Effector CD4-positive, alpha-beta T cell (primary cell): ENCODE results near the gene PLET1.

Experiments
- DNase-seq: peaks from one replicate; pipeline ENCODE4 v3.0.0-alpha.2; 2020

The PLET1 gene

DNA sequence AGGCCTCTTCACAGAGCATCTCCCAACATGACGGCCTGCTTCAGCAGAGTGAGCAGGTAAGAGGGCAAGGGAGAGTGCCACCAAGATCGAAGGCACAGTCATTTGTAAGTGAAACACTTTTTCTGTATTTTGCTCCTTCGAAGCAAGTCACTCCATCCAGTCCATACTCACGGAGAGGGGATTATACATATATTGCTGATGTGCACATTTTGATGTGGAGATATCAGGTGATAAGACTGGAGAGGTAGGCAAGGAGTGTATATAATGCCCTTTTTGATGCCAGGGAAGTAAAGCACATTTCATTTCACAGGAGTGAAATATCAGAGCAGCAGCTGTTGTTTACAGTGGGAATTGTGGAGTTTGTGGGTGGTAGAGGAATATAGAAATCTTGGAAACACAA, 23.2 kb downstream of the PLET1 start:
- no peak for DNase-seq

DNA sequence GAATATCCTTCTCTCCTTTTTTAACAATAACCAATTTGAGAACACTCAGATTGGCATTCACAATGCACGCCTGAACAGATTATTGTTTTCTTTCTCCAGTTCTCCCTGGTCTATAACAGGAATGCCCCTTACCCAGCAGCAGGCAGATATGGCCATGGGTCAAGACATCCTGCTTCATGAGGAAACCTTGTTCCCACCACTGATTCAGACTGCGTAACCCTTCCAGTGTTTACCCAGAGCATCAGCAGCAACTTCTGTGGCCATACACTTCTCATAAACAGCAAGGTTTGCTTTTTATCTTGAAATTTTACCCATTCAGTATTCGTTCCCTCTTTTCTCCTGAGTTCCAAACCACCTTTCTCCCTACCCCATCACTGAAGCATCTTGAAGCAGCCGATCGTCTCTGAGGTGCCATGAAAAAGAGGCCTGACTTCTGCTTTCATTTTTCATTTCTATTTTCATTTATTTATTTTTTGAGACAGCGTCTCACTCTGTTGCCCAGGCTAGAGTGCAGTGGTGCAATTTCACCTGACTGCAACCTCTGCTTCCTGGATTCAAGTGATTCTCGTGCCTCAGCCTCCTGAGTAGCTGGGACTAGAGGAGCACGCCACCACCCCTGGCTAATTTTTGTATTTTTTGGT, 24.8 kb downstream of the PLET1 start:
- no peak for DNase-seq

DNA sequence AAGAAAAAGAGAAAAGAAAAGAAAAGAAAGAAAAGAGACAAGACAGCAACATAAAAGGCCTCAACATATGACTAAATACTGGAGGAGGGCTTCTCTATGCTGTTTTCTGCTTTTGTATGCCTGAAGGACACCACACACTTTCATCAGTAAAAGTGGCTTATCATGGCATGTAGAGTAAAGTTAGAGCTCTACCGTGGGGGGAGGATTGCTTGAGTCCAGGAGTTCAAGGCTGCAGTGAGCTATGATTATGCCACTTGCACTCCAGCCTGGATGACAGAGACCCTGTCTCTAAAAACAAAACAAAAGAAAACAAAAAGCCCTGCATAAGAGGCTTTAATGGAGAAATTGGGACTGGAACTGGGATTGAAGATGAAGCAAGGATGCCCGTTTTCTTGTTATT, 28.7 kb downstream of the PLET1 start:
- no peak for DNase-seq

DNA sequence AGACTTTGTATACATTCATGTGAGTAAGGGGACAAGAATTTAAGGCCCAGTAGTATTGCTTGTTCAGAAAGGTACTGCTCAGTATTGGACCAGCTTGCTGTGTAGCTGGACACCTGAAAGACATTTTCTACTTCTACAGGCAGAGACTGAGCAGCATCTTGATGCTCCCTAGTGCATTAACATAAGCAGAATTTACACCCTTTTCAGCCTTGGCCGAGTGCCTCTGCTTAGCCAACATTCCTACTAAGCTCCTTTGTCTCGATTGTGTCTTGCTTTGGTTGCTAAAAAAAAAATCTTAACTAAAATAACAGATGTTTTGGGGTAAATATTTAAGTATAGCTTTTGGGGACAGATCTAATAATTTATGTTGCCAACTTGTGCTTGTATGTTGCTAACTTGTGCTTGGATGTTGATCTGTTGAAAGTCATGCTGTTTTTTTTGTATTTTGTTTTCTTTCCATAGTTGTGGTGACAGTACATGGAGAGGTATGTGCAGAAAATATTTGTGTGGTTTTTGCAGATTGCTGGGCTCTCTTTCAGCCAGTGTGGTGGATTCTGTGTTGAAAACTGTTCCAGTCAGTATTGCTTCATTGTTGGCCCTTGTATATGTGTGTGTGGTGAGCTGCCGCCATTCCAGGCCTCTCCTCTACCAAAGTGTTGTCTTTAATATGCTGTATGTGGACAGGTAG, 30.8 kb downstream of the PLET1 start:
- no peak for DNase-seq

DNA sequence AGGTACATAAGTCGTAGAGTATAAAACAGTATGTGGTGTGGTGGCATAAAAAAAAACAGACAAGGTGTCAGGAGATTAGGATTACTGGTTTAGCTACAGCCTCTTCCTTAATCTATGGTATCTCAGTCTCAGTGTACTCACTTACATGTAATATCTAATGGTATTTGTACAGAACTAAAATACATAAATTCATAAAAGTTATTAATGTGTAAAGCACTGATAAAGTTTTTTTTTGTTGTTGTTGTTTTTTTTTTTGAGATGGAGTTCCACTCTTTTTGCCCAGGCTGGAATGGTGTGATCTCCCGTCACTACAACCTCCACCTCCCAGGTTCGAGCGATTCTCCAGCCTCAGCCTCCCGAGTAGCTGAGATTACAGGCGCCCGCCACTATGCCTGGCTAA, 31.5 kb downstream of the PLET1 start:
- no peak for DNase-seq

DNA sequence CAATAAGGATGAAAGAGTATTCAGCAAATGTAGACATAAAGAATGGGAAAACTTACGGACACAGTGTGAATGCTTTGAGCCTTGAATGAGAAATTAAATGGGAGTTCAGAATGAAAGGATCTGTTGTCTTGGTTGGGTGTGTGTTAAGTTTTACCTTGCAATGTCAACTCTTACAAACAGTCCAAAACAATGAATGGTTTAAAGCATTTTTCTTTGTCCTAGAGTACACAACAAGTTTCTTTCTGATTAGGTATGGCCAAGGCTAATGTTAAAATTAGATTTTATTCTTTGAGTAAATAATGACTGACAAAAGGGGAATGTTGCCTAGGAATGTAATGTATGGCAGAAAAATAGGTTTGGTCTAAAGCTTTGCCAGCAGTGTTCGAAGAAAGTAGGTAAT, 32.0 kb downstream of the PLET1 start:
- DNase-seq = no peak

DNA sequence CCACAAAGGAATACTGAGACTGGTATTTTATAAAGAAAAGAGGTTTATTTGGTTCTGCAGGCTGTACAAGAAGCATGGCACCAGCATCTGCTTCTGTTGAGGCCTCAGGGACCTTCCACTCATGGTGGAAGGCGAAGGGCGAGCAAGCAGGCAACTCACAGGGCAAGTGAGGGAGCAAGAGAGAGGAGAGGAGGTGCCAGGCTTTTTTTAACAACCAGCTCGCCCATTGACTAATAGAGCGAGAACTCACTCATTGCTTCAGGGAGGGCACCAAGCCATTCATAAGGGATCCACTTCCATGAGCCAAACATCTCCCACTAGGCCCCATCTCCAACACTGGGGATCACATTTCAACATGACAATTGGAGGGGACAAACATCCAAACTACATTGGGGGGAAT, 33.2 kb downstream of the PLET1 start:
- DNase-seq = no peak

DNA sequence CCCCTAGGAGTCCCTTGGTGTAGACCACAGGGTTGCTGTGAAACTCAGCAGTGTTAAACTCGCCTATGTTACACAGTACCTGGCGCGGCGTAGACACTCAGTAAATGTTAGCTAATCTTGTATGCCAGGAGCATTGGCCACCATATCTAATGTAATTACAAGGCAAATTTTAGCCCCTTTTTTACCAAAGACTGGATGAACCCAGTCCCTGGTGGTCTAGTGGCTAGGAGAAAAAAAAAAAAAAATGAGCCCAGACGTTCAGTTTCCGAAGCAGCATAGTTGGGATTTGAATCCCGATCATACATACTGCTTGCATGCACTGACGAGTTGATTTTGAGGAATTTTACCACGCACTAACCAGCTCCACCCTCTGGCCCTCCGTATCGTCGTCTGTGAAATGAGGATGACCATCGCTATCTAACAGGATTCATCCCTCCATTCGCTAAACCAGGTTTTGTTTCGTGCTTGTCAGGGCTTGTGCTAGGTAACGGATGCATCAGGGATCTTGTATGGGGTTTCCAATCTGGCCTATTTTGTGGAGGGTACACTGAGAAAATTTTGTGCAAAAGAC, 33.7 kb downstream of the PLET1 start:
- DNase-seq = no peak

DNA sequence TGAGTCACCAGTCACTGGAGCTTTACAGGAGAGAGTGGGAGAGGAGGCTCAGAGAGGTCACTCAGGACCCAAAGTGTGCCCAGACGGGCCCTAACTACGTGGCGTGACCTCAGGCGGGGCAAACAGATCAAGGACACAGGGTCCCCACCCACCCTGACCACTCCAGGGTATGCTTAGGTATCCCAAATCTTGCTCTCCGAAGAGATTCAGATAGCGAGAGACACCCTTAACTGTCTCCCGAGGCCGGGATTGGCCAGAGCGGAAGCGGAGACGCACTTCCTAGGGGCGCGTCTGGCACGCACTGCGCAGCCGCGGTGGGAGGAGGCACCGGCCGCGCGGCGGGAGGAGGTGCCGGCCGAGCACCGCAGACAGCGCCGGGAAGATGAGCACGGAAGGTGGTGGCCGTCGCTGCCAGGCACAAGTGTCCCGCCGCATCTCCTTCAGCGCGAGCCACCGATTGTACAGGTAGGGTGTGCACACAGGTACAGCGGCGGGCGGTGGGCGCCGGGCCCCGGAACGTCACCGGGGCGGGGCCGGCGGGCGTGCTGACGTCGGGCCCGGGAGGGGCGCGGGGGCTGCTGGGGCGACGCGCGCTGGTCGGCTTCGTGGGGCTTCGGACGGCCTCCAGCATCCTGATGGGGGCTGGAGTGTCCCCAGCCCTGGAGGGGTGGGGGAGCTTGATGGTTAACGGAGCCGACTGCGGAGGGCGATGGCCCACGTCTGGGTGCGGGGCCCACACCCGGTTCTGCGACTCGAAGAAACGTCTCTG, 34.4 kb downstream of the PLET1 start, which contains the start of gene PTS:
PTS (plus strand) TSS at position 367 of the 769 bp plus-strand sequence; CDS start at position 383, 16 bp downstream.
- peak; percentile 74 for DNase-seq

DNA sequence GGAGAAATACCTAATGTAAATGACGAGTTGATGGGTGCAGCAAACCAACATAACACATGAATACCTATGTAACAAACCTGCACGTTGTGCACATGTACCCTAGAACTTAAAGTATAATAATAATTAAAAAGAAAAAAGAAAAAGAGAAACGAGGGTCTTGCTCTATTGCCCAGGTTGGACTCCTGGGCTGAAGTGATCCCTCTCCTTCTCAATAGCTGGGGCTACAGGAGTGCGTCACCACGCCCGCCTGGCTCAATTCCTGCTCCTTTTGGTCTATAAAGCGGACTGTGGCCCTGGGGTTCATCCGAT, 35.0 kb downstream of the PLET1 start:
- no peak for DNase-seq

DNA sequence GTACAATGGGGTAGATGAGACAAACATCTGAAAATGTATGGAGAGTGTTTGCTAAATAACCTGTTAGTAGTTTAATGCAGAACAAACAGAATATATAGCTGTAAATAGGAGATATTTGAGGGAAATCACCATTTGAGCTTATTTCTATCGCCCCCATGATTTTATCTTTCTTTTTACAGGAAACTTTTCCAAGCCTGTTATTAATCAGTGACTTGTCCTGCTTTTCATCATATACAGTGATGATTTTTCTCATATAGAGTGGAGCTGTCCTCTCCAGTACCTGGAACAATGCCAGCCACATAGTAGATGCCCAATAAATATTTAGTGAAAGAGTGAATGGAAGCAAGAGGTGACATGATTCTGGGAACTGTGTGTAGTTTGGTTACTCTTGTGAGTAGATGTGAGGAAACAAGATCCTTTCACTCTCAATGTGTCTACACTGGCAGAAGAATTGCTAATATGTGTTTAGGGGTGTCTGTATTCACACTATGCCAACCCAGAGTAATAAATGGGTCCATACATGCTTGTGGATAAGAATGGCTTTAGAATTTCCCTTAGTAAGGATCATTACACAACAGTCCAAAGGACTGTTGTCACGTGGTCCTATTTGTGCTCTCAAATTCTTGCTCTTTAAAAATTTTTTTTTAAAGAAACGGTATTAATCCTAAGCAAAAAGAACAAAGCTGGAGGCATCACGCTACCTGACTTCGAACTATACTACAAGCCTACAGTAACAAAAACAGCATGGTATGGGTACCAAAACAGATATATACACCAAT, 36.7 kb downstream of the PLET1 start:
- DNase-seq = no peak

DNA sequence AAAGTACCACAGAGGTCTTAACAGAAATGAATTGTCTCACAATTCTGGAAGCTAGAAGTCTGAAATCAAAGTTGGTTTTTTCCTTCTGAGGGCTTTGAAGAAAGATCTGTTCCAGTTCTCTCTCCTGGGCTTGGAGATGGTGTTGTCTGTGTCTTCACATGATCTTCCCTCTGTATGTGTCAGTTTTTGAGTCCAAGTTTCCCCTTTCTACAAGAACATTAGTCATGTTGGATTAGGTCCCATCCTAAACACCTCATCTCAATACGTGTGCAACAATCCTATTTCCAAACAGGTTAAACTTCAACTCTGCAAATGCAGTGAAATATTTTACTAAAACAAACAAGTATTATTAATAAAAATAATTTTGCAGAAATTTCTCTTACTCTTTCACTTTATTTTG, 37.5 kb downstream of the PLET1 start:
- DNase-seq = no peak

DNA sequence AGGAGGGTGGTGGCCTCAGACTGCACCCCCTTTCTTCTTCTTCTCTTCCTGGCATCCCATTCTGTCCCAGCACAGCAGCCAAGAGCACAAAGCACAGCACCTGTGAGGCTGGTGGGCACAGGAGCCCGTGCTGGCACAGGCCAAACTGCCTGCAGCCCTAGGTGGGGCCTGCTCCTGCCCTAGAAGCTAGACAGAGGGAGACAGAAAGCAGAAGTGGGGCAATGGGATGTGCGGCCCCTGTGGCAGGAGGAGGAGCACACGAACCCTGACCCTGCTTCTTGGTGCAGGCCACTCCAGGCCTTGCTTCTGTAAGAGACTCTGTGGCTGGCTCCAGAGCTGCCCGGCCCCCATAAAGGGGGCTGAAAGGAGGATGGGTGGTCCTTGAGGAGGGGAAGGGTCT, 38.4 kb downstream of the PLET1 start:
- DNase-seq = no peak

DNA sequence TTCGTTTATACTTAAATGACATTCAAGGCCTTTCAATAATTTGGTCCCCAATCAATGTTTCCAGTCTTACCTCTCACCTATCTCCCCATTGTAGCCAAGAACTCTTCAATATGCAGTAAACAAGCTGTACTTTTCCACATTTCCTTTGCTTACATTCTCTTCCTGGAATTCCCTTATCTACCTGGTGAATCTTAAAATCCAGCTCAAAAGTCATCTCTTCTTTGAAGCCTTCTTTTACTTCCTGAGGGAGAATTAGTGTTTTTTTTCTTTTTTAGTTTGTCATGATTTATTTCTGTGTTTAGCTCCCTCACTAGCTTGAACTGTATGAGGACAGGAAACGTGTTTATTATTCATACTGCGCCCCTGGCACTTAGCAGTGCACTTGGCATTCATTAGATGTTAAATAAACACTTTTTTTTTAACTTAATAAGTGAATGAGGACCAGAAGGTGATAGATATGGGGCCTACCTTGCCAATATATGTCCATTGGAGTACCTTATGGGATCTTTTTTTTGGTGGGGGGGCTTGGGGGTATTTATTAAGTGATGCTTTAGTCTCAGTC, 39.3 kb downstream of the PLET1 start:
- no peak for DNase-seq

DNA sequence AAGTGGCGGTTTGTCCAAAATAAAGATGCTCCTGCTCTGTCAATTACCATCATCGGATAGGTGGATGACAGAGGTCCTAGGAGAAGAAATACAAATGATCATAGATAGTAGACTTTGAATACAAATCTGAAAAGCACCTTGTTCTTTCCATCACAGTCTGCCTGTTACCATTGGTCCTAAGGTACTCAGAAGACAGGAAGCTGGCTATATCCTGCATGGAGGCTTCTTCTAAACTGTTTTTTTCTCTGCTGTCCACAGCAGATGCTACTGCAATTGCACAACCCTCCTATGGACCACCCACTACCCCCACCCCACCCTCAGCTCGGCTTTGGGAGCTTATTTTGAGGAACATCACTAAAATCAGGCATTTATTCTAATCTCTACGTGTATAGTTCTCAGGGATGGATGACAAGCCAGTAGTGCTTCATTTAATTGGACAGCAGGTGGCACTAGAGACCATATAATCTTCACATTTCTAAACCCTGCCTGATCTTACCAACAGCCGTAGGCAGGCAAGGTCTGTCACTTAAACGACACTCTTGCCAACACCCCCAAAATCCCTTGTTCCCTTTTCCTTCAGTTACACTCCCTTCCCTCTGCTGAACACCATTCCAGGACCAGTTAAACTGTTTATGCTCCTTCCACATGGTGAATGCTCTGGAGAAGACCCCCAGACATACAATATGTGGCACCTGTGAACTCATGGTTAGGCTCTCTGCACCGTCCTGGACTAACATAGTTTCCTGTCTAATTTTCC, 41.0 kb downstream of the PLET1 start:
- DNase-seq = peak; percentile 38

DNA sequence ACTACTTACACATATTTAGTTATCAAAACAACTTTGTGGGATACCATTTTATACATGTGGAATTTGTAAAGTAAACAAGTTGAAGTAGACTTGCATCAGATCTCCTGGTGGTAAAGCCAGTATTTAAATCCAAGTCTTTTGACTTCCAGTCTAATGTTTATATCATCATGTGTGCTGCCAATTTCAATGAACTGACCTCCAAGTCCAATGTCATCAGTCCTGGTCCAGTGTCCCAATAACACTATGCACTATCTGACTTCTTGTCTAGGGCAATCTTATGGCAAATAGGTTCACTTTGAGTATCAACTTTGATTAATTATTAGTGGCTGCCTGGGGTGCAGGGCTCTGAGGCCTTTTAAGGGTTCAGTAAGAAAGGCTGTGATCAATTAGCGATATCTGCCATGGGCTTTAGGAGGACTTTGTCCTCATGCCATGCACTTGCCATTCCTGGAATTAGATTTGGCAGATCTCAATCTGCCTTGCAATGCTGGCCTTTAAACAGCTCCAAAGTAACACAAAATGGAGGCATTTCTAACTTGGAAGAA, 44.0 kb downstream of the PLET1 start:
- DNase-seq = no peak

DNA sequence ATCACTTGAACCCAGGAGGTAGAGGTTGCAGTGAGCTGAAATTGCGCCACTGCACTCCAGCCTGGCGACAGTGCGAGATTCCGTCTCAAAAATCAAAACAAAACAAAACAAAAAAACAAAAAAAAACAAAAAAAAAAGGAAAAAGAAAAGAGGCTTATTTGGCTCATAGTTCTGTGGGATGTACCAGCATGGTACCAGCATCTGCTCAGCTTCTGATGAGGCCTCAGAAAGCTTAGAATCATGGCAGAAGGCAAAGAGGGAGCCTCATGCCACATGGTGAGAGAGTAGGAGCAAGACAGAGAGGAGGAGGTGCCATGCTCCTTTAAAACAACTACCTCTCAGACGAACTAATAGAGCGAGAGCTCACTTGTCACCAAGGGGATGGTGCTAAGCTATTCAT, 45.0 kb downstream of the PLET1 start:
- no peak for DNase-seq

DNA sequence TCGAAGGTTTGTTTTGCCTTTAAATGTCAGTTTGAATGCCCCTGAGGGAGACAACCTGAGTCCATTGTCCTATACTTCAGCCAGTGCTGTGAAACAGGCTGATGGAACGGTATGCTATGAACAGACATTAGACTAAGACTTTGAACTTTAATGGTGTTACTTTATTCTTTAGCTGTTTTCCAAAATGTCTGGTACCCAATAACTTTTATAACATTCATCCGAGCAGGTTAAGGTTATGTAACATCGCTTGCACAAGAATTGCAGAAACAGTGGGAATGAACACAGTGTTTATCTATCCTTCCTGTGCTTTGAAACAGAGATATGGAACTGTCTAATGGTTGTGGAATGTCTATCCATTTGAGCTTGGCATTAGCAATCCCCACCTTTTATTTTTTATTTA, 46.9 kb downstream of the PLET1 start:
- DNase-seq = no peak

DNA sequence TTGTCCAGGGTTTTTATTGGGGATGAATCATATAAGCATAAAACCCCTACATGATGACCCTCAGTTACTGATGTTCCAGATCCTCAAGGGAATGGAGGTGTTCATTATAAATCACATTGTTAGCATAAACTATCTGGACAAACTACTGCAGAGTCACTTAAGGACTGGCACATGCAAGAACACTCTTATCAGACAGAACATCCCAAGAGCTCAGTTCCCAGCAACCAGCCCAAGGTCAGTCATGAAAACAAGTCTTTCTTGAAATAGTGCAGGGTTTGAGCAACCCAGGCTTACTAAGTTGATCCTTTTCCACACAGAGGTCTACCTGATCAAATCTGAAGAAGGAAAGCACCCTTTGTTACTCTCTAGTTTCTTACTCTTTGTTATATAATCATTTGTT, 48.0 kb downstream of the PLET1 start:
- no peak for DNase-seq

DNA sequence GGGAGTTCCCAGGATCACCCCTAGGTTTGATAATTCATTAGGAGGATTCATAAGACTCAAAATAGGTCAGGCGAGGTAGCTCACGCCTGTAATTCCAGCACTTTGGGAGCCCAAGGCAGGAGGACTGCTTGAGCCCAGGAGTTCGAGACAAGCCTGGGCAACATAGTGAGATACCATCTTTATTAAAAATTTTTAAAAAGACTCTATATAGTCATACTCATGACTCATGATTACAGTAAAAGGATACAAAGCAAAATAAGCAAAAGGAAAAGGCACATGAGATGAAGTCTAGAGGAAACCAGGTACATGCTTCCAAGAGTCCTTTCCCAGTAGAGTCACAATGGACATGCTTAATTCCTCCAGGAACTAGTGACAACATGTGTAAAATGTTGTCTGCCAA, 48.4 kb downstream of the PLET1 start:
- DNase-seq = no peak

DNA sequence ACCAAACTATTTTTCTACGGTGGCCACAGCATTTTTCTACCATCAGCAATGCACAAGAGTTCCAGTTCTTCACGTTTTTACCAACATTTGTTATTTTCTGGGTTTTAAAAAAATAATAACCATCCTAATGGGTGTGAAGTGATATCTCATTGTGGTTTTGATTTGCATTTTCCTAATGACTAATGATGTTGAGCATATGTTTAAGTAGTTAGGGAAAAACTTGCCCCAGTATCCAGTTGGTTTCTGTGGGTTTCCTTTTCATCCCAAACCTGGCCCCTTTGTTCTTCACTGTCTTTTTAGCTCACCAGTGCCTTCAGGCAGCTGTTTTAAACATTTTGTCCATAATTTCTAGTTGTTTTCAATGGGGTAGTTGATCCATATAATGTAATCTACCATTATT, 49.1 kb downstream of the PLET1 start:
- no peak for DNase-seq

DNA sequence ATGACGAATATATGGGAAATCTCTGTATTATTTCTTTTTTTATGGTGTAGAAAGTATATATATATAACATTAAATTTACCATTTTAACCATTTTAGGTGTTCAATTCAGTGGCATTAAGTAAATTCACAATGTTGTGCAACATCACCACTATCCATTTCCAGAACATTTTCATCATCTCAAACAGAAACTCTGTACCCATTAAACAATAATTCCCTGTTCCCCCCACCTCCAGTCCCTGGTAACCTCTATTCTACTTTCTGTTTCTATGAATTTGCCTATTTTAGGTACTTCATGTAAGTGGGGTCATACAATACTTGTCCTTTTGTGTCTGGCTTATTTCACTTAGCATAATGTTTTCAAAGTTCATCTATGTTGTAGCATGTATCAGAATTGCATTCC, 49.8 kb downstream of the PLET1 start:
- no peak for DNase-seq
